A172 (cell line): ENCODE data around the gene B4GALNT3. TPM values are rescaled to one million over a fixed set of nuclear protein-coding genes. Genes with fewer than 3 reads are reported as not detected.
"Not testable (repeated sequence)": the region's sequence is repeated elsewhere in the genome, so short reads cannot be mapped to it uniquely, and the experiment has no call there.

Source experiments
- DNase-seq: peaks from one replicate; pipeline ENCODE4 v3.0.0-alpha.2; 2015; ENCODE audit warnings: low spot score
- total RNA-seq: library from RNA; depleted of rRNA; stranded (reverse); fragments of >200 nt; shearing (Covaris generic); gene quantifications from 2 replicates; pipeline ENCODE4 v1.2.3, GENCODE V29; 2014

Gene B4GALNT3
- total RNA-seq, 1 experiment from 2014 or later: 1.9 TPM

DNA sequence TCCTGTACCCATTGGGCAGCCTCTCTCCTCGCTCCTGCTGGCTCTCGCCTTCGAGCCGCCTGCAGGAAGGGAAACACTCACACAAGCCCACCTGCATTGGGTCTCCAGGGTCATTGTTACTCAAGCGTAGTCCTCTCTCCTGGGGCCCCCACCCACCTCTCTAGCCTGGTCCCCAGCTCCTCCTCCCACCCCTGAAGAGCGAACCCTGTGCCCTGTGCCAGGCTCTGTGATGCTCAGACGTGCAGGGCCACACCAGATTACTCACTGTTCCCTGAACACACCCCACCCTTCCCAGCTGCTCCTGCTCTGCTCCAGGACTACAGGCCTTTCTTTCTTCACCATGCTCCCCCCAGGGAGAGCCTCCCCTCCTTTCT lies 115.4 kb downstream of the B4GALNT3 start:
- DNase-seq: no peak

DNA sequence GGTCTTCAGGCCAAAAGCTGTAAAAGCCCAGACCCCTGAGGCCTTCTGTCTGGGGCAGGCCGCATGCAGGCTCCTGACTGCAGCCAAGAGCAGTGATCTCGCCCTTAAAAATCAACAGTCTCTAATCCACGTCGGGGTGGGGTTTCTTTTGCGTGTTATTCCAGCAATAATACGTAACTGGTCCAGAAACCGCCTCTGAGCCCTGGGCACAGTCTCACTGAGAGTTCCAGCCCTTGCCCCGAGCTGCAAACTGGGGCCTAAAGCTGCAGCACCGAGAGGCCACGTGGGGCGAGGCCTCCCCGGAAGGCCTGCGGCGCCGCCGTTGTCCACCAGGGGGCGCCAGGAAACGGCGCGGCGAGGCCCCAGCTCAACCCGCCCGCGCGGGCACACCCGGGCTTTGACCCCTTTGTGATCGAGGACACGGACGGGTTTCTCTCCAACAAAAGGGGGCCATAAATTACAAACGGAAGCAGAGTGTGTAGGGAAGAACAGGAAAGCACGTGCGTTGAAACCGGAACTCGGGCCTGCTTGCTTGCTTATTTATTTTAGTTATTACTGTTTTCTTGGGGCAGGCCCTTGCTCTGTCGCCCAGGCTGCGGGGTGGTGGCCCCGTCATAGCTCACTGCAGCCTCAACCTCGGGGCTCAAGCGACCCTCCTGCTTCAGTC lies 116.3 kb downstream of the B4GALNT3 start:
- peak; percentile 35 for DNase-seq

DNA sequence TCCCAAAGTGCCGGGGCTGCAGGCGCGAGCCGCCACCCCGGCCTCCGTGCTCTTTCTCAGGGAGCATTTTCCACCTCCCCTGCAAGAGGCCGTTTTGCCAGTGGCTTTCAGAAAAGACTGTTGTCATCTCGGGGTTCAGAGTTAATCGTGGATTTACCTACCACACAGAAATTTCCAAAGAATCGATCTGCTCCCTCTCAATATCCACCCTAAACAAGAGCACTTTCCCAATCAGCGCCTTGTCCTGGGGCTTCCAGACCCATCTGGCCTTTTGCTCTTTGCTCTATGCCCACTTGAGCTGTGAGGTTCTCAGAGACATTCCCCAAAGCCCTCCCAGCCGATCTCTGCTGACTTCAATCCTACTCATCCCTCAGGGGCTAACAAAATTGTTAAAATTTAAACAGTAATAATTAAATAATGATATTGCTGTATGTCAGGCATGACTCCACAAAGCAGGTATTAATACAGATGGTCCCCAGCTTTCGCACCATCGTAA lies 116.9 kb downstream of the B4GALNT3 start:
- DNase-seq: no peak

DNA sequence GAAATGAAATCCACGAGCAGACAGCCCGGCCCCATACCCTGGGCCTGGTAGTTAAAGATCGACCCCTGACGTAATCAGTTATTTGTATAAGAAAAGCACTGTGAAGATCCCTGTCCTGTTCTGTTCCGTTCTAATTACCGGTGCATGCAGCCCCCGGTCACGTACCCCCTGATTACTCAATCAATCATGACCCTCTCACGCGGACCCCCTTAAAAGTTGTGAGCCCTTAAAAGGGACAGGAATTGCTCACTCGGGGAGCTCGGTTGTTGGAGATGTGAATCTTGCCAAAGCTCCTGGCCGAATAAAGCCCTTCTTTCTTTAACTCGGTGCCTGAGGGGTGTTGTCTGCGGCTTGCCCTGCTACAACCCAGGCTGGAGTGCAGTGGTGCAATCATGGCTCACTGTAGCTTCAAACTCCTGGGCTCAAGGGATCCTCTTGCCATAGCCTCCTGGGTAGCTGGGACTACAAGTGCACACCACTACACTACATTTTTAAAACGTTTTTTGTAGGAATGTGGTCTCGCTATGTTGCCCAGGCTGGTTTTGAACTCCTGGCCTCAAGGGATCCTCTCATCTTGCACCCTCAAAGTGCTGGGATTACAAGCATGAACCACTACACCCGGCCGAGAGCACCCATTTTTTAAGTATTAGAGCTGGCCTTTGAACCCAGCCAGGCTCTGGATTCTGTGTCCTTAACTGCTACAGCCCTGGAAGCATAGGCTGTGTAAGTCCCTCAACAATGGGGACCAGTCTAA lies 118.4 kb downstream of the B4GALNT3 start:
- DNase-seq: not testable (repeated sequence)

DNA sequence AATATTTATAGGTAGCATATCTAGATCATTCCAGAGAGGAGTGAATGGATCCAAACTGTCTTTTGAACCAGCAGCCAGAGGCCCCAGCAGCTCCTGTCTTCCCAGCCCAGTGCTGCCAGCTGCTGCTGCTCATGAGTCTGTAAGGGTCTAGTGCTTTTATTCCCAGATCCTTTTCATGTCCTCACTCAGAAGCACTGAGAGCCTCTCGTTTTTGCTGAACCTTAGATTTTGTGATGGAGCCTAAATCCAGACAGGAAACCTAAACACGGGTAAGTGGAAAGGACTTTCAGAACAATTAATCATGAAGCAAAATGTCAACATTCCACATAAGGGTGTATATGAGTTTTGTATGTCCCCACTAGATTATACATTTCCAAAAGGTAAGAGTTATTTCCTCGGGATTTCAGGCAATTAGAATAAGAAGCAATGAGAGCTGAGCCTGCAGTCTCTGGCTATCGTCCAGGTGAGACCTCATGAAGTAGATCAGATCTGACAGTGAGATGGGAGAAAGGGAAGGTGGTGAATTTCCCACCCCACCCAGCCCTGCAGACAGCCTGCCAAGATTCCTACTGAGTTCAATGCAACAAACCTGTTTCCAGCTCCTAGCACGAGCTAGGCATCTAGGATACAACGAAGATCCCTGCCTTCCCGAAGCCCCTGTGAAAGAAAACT lies 119.1 kb downstream of the B4GALNT3 start:
- no peak for DNase-seq

DNA sequence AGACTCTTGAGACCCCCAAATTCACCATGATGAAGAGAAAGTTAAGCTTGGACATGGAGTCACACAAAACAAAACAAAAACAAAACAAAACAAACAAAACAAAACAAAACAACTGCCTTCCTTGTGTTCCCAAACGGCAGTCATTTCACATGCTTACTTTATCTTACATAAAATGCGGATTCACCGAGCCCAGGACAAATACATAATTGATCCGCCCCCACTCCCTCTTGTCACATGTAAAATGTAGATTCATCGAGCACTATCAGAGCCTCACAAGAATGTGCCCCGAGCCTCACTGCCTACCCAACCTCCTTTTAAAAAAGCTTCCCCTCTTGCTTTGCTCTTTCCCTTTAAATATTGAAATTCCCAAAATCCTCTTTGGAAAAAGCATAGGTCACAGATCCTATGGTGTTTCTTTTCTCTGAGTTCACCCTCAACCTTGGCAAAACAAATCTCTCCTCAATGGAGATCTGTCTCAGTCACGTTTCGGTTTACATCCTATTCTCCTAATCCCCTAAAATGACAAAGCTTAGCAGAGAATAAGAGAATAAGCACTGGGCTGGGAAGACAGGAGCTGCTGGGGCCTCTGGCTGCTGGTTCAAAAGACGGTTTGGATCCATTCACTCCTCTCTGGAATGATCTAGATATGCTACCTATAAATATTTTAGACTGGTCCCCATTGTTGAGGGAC lies 119.8 kb downstream of the B4GALNT3 start:
- no peak for DNase-seq

DNA sequence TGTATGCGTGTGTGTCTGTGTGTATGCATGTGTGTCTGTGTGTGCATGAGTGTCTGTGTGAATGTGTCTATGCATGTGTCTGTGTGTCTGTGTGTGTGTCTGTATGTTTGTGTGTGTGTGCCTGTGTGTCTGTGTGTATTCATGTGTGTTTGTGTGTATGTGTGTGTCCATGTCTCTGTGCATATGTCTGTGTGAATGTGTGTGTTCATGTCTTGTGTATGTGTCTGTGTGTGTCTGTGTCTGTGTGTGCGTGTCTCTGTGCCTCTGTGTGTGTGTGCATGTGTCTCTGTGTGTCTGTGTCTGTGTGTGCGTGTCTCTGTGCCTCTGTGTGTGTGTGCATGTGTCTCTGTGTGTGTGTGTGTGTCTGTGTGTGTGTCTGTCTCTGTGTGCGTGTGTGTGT lies 121.1 kb downstream of the B4GALNT3 start:
- DNase-seq: no peak

DNA sequence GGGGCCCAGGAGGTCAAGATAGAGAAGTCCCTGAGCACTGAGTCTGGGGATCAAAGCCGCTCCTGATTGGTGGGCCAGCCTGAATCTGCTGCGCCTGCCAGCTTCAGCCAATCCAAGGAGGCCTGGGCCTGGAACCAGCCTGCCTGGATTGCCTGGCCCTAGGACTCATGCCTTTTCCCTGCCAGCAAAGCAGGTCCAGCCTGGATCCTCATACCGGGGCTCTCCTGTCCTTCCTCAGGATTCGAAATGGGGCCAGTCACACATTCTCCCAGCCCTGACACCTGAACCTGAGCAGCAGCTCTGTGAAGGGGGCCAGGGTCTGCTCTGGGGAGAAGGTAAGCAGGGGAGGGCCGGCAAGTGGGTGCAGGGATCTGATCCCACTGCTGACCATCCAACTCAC lies 121.6 kb downstream of the B4GALNT3 start:
- DNase-seq: no peak

DNA sequence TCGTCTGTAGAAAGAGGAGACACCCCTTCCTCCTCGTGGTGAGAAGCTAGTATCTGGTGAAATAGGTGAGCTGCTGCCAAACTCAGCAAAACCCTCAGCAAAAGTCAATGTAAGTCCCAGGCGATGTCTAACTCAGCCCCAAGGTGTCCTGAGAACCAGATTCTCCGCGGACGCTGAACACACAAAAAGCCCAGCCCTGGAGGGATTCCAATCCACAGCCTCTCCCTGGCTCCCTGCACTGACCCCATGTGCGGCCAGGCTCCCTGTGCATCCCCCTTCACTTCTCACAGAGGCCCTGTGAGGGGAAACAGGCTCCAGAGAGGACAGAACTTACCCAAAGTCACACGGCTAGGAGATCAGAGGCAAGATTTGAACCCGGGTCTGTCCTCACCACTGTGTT lies 122.0 kb downstream of the B4GALNT3 start:
- no peak for DNase-seq

DNA sequence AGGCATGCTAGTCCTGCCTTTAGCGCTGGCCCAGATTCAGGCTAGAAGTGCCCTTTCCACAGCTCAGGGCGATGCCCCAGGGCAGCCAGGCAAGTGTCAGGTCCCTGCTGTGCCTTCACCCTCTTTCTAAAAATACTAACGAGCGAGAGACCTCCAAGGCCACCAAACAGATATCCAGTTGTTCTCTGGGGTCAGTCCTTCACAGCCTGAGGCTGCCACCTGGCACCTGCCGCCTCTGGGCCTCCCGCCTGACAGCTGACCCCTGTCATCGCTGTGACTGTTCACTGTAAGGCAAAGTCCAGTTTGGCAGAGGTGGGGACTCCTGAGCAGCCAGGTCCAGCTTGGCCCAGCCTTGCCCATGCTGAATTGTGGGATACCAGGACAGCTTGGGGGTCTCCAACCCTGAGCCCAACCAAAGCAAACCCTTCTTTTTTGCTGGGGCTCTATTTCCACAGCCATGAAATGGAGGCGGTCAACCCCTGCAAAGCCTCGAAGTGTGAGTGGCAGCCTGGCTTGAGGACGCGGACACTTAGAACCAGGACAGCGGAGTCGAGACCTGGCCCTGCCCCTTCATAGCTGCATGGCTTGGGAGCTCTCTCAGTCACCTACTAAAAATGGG lies 123.6 kb downstream of the B4GALNT3 start:
- DNase-seq: no peak

DNA sequence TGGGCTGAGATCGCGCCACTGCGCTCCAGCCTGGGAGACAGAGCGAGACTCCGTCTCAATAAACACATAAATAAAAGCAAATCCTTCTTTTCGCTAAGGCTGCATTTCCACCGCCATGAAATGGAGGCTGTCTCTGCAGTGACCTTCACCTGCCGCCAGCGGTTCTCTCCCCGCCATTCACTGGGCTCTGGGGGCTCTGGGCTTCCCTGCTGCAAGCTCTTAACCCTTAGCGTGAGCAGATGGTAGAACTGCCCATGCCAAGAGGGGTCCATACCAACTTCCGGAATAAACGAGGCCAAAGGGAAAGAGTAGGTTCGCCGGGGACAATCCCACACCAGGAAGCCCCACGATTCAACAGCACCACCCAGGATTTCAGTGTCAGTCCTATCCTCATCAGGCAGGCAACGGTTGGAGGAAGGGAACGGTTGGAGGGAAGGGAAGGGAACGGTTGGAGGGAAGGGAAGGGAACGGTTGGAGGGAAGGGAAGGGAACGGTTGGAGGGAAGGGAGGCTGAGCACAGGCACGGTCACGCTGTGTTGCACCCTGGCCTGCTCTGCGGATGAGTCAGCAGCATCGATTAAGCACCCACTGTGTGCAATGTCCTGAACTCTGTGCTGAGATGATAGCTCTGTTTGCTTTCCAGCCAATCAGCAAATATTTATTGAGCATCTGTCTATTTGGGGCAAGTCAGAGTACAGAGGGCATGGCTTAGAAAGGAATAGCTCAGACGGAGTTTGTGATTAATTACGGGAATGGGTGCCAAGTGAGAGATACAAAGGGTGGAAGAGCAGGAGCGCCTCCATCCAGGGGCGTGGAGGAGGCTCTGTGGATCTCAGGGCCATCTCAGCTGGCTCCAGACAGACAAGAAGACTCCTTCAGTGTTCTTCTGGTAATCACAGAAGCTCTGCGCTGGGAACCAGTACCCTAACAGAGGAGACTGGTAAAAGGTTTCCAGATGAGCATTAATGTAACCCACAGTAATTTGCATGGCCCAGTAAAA lies 125.6 kb downstream of the B4GALNT3 start:
- no peak for DNase-seq

DNA sequence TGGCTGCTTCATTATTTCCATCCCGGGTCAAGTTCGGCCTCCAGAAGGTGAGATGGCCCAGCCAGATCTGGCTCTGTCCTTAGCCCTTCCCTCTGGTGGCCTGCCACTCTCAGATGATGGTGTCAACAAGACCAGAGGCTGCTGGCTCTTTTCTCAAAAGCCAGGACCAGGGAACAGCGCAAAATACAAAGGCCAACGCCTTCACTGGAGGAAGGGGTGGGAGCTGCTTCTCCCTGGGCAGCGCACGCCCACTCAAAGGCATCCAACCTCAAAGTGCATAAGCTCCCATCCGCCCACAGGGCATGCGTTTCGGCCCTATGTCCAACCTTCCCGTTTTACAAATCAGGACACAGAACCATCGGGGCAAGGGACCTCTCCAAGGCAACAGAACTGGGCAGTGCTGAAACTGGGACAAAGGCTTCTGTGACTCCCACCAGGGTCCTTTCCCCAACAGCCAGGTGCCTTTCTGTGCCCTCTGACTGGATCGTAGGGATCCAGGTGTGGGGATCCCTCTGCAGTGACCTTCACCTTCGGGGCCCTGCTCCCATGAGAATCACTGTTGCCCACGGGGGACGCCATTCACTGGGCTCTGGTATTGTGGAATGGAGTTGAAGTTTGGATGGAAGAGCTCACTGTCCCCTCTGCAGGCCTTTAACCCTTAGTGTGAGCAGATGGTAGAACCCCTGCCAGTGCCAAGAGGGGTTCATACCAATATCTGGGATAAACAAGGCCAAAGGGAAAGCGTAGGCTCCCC lies 126.8 kb downstream of the B4GALNT3 start:
- DNase-seq: no peak

DNA sequence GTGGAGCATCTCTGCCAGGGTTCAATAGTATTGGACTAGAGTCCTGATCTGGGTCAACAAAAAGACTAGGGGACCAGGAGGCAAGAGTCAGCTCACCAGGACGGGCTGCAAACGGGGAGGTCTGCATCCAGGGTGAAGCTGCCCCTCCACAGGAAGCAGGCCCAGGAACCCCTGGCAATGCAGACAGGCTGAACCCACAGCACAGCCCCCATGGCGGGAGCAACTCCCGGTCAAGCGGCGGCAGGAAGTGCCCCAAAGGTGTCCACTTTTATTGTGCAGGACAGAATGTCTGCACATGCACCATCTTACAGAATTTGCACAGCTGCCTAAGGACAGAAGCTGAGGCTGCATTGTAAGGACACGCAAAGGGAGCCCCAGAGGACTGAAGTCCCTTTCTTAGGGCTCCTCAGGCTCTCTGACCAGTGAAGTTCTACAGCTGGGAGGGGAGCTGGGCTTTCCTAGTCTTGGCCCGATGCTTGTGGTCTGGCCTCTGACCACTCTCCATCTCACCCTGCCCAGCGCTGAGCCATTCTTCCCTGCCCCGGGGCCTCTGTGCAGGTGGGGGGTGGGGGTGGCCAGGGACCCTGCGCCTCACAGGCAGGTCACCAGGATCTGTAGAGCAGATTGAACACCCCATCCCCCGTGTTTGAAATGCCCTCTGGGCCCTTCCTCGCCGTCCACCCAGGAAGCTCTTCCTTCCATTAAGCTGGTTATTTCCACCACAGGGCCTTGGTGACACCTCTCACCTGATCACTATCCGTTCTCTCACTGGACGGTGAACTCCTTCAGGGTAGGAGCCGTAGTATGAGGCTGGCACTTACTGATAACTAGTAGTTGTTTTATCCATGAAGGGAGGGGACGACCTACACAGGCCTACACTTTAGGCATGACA lies 127.6 kb downstream of the B4GALNT3 start:
- DNase-seq: no peak

DNA sequence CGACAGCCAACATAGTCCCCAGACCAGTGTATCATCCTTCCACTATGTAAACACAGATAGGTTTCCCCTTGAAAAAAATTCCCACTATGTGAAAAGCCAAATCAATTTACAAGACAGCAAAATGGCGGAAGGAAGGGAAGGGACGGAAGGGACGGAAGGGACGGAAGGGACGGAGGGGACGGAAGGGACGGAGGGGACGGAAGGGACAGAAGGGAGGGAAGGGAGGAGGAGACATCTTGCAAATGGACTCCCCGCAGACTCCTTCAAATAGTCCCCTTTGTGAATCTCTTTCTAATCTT lies 128.2 kb downstream of the B4GALNT3 start:
- no peak for DNase-seq

DNA sequence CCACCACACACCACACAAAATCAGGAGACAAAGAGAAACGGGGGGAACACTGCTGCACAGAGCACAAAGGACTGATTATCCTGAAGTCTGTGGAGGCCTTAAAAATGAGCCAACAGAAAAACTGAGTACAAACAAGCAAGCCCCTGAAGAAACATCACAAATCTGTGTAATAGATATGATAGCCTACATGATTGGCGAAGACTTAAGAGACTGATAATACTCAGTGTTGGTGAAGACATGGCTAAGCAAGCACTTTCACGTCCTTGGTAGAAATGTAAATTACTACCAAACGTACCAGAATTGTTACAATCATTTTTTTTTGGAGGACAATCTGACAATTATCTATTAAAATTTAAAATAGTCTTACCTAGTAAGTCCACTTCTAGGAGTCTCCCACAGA lies 128.9 kb downstream of the B4GALNT3 start:
- DNase-seq: no peak

DNA sequence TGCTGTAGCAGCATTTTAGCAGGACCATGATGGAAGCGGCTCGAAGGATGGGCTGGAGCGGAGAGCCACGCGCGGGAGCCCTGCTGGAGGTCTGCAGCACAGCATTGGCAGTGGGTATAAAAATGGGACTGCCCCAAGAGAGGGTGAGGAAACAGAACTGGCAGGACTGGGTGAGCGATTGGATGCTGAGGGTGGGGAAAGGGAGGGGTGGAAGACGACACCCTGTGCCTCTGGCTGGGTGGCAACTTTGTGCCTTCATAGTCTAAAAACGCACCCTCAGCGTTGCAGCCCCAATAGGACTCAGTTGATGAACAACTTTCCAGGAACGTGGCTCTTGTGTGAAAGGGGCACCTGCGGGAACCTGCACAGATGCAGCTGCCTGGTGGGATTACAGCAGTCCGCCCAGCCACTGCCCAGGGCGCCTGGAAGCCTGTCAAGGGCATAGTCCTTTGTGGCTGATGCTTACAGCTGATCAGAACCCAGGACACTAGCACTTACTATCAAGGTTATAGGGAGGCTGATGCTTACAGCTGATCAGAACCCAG lies 130.5 kb downstream of the B4GALNT3 start:
- DNase-seq: no peak

DNA sequence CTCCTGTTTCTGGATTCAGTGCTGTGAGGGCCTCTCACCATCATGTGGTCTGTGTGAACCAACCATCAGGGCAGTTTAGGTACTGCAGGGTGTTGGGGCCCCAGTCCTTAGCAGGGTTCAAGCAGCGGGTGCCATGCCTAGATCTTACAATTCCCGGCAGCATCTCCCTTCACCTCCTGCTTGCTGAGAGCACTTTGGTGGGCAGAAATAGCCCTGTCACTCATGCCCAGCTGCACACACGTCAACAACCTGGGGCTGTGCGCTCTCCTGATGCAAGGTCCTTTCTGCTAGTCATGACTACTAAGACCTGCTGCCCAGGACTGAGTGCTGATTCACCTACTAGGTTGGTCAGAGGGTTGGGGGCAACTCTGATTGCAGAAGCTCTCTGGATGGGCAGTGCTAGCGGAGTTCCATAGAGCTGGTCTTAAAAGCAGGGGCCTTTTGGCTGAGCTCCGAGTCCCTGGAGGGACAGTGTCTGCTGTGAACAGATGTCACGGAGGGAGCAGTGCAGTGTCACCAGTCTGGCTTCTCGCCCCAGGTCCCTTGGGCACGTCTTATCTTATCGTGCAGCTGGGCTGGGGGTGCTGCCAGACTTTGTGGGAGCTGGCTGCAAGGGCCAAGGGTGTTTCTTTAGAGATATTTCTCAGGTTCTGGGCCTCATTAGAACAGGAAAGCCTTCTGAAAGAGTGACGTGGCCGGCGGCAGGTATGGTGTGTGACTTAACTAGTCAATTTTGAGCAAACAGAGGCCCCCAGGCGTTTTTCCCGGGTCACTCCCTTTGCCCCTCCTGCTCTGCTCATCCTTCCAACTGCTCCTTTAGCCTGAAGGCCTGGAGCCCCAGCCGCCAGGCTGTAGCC lies 131.7 kb downstream of the B4GALNT3 start:
- DNase-seq: no peak

DNA sequence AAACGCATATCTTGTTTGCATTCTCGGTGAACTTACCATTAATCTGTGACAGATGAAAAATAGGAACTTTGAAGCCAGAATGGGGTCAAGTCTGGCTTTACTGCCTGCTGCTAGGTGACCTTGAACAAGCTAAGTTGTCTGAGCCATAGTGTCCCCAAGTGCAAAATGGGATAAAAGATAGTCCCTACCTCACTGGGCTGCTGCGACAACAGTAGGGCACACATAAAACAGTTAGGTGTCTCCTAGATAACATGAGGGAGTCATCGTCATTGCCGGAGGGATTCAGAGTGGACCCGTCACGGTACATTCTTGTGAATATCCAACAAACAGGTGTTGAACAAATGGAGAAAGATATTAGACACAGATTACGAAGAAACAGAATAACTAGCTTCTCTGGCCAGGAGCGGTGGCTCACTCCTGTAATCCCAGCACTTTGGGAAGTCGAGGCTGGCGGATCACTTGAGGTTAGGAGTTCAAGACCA lies 132.3 kb downstream of the B4GALNT3 start:
- DNase-seq: no peak
